ENCODE results near the gene MBD3.

The MBD3 gene

GRCh38 chr19:1618157-1619093, 25.8 kb upstream of the MBD3 start:
- DNase-seq (ENCODE audit: insufficient read length) (peak; percentile 80), FAIRE-seq (no peak)
- TF ChIP-seq POLR2AphosphoS5 (IDR thresholded peaks at IDR 0.05; ENCODE audit: low read depth, low read length) (no peak), POLR2A (IDR thresholded peaks at IDR 0.05; ENCODE audit: low read depth, low read length) (no peak), TAF1 (IDR thresholded peaks at IDR 0.05; ENCODE audit: borderline replicate concordance, low read depth, low read length) (no peak)

GRCh38 chr19:1616875-1617274, 24.2 kb upstream of the MBD3 start:
- DNase-seq (ENCODE audit: insufficient read length) (no peak), FAIRE-seq (no peak)
- TF ChIP-seq POLR2AphosphoS5 (IDR thresholded peaks at IDR 0.05; ENCODE audit: low read depth, low read length) (no peak), TAF1 (IDR thresholded peaks at IDR 0.05; ENCODE audit: borderline replicate concordance, low read depth, low read length) (no peak), POLR2A (IDR thresholded peaks at IDR 0.05; ENCODE audit: low read depth, low read length) (no peak)

GRCh38 chr19:1616396-1616795, 23.7 kb upstream of the MBD3 start:
- no peak for FAIRE-seq
- no peak for DNase-seq (ENCODE audit: insufficient read length)
- no peak for TF ChIP-seq POLR2AphosphoS5 (IDR thresholded peaks at IDR 0.05; ENCODE audit: low read depth, low read length)
- TF ChIP-seq POLR2A (IDR thresholded peaks at IDR 0.05; ENCODE audit: low read depth, low read length), result no peak
- TF ChIP-seq TAF1 (IDR thresholded peaks at IDR 0.05; ENCODE audit: borderline replicate concordance, low read depth, low read length), result no peak

GRCh38 chr19:1615156-1615765, 22.6 kb upstream of the MBD3 start:
- no peak for DNase-seq (ENCODE audit: insufficient read length)
- TF ChIP-seq POLR2AphosphoS5 (IDR thresholded peaks at IDR 0.05; ENCODE audit: low read depth, low read length), result no peak
- no peak for TF ChIP-seq POLR2A (IDR thresholded peaks at IDR 0.05; ENCODE audit: low read depth, low read length)
- TF ChIP-seq TAF1 (IDR thresholded peaks at IDR 0.05; ENCODE audit: borderline replicate concordance, low read depth, low read length), result no peak
- no peak for FAIRE-seq

GRCh38 chr19:1613808-1614570, 21.3 kb upstream of the MBD3 start:
- TF ChIP-seq POLR2A (IDR thresholded peaks at IDR 0.05; ENCODE audit: low read depth, low read length), result no peak
- TF ChIP-seq TAF1 (IDR thresholded peaks at IDR 0.05; ENCODE audit: borderline replicate concordance, low read depth, low read length), result no peak
- no peak for TF ChIP-seq POLR2AphosphoS5 (IDR thresholded peaks at IDR 0.05; ENCODE audit: low read depth, low read length)
- FAIRE-seq (no peak), DNase-seq (ENCODE audit: insufficient read length) (no peak)

GRCh38 chr19:1613146-1613545, 20.5 kb upstream of the MBD3 start:
- FAIRE-seq, result no peak
- TF ChIP-seq POLR2AphosphoS5 (IDR thresholded peaks at IDR 0.05; ENCODE audit: low read depth, low read length) (no peak), POLR2A (IDR thresholded peaks at IDR 0.05; ENCODE audit: low read depth, low read length) (no peak), TAF1 (IDR thresholded peaks at IDR 0.05; ENCODE audit: borderline replicate concordance, low read depth, low read length) (no peak)

GRCh38 chr19:1612114-1613086, 19.7 kb upstream of the MBD3 start:
- DNase-seq (ENCODE audit: insufficient read length), result no peak
- FAIRE-seq, result no peak
- TF ChIP-seq POLR2A (IDR thresholded peaks at IDR 0.05; ENCODE audit: low read depth, low read length) (no peak; the same call in 1 of the 2 replicates), POLR2AphosphoS5 (IDR thresholded peaks at IDR 0.05; ENCODE audit: low read depth, low read length) (peak; percentile 39; the same call in 1 of the 2 replicates), TAF1 (IDR thresholded peaks at IDR 0.05; ENCODE audit: borderline replicate concordance, low read depth, low read length) (no peak)

More at GRCh38 chr19:1613146-1613545, 20.5 kb upstream of the MBD3 start:
- no peak for DNase-seq (ENCODE audit: insufficient read length)

- DNase-seq (ENCODE audit: insufficient read length) (no peak), FAIRE-seq (no peak)
- TF ChIP-seq POLR2AphosphoS5 (IDR thresholded peaks at IDR 0.05; ENCODE audit: low read depth, low read length), result no peak
Observed at GRCh38 chr19:1611353-1611752, 18.7 kb upstream of the MBD3 start.

- FAIRE-seq (no peak), DNase-seq (ENCODE audit: insufficient read length) (peak; percentile 31)
- 0 out of 2 replicates have a peak, but pooled peaks have one; percentile 6 for TF ChIP-seq POLR2AphosphoS5 (IDR thresholded peaks at IDR 0.05; ENCODE audit: low read depth, low read length)
- TF ChIP-seq POLR2A (IDR thresholded peaks at IDR 0.05; ENCODE audit: low read depth, low read length), result no peak
- no peak for TF ChIP-seq TAF1 (IDR thresholded peaks at IDR 0.05; ENCODE audit: borderline replicate concordance, low read depth, low read length)
Observed at GRCh38 chr19:1610579-1610978, 17.9 kb upstream of the MBD3 start.

GRCh38 chr19:1609680-1610474, 17.2 kb upstream of the MBD3 start:
- DNase-seq (ENCODE audit: insufficient read length) (no peak), FAIRE-seq (no peak)
- TF ChIP-seq TAF1 (IDR thresholded peaks at IDR 0.05; ENCODE audit: borderline replicate concordance, low read depth, low read length), result no peak
- no peak for TF ChIP-seq POLR2A (IDR thresholded peaks at IDR 0.05; ENCODE audit: low read depth, low read length)
- peak; percentile 44; the same call in 1 of the 2 replicates for TF ChIP-seq POLR2AphosphoS5 (IDR thresholded peaks at IDR 0.05; ENCODE audit: low read depth, low read length)

Data from GM12892 (cell line).